Measurements from ENCODE around the gene RAD21L1. TPM values are rescaled to one million over a fixed set of nuclear protein-coding genes. Genes with fewer than 3 reads are reported as not detected.

The RAD21L1 gene
- total and polyA plus RNA-seq, 4 donors, result not detected

DNA sequence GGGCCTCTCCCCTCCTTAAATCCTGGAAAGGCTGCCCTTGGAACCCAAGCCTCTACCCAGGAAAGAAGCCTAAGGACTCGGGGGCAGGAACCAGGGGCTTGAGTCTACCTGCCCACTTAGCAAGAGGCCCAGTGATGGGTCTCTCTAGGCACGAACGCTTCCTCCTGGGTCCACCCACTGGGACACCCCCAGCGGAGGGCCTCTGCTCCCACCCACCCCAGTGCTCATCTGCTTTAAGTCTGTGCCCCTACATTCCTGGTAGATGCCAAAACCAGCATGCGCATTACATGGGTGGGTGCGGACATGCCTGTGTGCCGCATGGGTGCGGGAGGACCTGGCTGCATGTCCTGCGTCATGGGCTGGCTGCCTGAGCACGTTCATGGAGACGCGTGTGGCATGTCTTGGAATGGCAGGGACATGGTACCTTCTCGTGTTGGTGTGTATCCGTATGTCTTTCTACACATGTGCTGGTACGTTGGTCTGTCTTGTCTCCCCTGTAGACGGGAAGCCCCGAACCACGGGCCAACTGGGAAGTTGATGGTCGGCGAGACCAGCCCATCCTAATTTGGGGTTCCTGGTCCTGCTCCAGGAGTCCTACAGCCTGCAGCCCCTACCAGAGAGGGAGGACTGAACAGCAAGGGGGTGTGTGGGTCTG, 69.6 kb downstream of the RAD21L1 start:
- WGBS, result 96% methylated on average over 20 of the region's 20 CpGs
- DNase-seq (ENCODE audit: low spot score), result no peak
- TF ChIP-seq JUND (IDR thresholded peaks at IDR 0.05), result no peak
- no peak for TF ChIP-seq GABPA (IDR thresholded peaks at IDR 0.05 in 1 of 2, conservative IDR thresholded peaks at IDR 0.05 in 1 of 2)
- no peak for TF ChIP-seq SP1 (IDR thresholded peaks at IDR 0.05)
- no peak for TF ChIP-seq RAD21 (IDR thresholded peaks at IDR 0.05)
- no peak for TF ChIP-seq FOXA1 (IDR thresholded peaks at IDR 0.05)
- no peak for TF ChIP-seq HNF4A (conservative IDR thresholded peaks at IDR 0.05)
- TF ChIP-seq HNF4G (IDR thresholded peaks at IDR 0.05), result no peak
- TF ChIP-seq TAF1 (conservative IDR thresholded peaks at IDR 0.05), result no peak
- no peak for TF ChIP-seq NR2F2 (IDR thresholded peaks at IDR 0.05)
- TF ChIP-seq FOXA2 (IDR thresholded peaks at IDR 0.05), result no peak
- no peak for TF ChIP-seq ZBTB33 (IDR thresholded peaks at IDR 0.05)
- TF ChIP-seq, protein P1, sequence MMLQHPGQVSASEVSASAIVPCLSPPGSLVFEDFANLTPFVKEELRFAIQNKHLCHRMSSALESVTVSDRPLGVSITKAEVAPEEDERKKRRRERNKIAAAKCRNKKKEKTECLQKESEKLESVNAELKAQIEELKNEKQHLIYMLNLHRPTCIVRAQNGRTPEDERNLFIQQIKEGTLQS (IDR thresholded peaks at IDR 0.05), result no peak
- TF ChIP-seq, protein P2, sequence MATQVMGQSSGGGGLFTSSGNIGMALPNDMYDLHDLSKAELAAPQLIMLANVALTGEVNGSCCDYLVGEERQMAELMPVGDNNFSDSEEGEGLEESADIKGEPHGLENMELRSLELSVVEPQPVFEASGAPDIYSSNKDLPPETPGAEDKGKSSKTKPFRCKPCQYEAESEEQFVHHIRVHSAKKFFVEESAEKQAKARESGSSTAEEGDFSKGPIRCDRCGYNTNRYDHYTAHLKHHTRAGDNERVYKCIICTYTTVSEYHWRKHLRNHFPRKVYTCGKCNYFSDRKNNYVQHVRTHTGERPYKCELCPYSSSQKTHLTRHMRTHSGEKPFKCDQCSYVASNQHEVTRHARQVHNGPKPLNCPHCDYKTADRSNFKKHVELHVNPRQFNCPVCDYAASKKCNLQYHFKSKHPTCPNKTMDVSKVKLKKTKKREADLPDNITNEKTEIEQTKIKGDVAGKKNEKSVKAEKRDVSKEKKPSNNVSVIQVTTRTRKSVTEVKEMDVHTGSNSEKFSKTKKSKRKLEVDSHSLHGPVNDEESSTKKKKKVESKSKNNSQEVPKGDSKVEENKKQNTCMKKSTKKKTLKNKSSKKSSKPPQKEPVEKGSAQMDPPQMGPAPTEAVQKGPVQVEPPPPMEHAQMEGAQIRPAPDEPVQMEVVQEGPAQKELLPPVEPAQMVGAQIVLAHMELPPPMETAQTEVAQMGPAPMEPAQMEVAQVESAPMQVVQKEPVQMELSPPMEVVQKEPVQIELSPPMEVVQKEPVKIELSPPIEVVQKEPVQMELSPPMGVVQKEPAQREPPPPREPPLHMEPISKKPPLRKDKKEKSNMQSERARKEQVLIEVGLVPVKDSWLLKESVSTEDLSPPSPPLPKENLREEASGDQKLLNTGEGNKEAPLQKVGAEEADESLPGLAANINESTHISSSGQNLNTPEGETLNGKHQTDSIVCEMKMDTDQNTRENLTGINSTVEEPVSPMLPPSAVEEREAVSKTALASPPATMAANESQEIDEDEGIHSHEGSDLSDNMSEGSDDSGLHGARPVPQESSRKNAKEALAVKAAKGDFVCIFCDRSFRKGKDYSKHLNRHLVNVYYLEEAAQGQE (IDR thresholded peaks at IDR 0.05), result no peak
- TF ChIP-seq, protein P3, sequence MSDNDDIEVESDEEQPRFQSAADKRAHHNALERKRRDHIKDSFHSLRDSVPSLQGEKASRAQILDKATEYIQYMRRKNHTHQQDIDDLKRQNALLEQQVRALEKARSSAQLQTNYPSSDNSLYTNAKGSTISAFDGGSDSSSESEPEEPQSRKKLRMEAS (IDR thresholded peaks at IDR 0.05), result no peak
- no peak for TF ChIP-seq EGR1 (IDR thresholded peaks at IDR 0.05; ENCODE audit: low read depth in 2 of 2)
- TF ChIP-seq YY1 (IDR thresholded peaks at IDR 0.05), result no peak
- Histone ChIP-seq H3K27ac (ENCODE audit: low read depth in 1 of 2, low read length in 2 of 2) (no peak overlapping the region), H3K36me3 (ENCODE audit: control insufficient read depth in 4 of 4, insufficient read depth in 3 of 4, low read depth in 1 of 4, low read length in 3 of 4) (no peaks in the 10 kb centered on the region), H3K9me3 (ENCODE audit: control insufficient read depth in 4 of 4, low read length in 3 of 4) (no peaks in the 10 kb centered on the region), H3K4me1 (ENCODE audit: control insufficient read depth in 4 of 4, insufficient read depth in 4 of 4, low read length in 3 of 4) (no peaks in the 10 kb centered on the region), H3K4me3 (ENCODE audit: low read depth in 1 of 3, low read length in 3 of 3) (no peak overlapping the region), H3K27me3 (ENCODE audit: control insufficient read depth in 4 of 4, insufficient read depth in 4 of 4, low read length in 3 of 4) (no peaks in the 10 kb centered on the region), H3K9ac (ENCODE audit: low read depth in 1 of 2, low read length in 2 of 2) (no peak overlapping the region)

GRCh38 chr20:1296117-1296610, 70.3 kb downstream of the RAD21L1 start:
- no peaks in the 10 kb centered on the region for H3K9me3 ChIP-seq (ENCODE audit: control insufficient read depth in 4 of 4, low read length in 3 of 4)
- 92% methylated on average over 20 of the region's 20 CpGs for WGBS
- no peak for DNase-seq (ENCODE audit: low spot score)
- TF ChIP-seq EGR1 (IDR thresholded peaks at IDR 0.05; ENCODE audit: low read depth in 2 of 2), result no peak
- TF ChIP-seq HNF4A (conservative IDR thresholded peaks at IDR 0.05), result no peak
- no peak for TF ChIP-seq FOXA1 (IDR thresholded peaks at IDR 0.05)
- no peak for TF ChIP-seq YY1 (IDR thresholded peaks at IDR 0.05)
- no peak for TF ChIP-seq NR2F2 (IDR thresholded peaks at IDR 0.05)
- TF ChIP-seq RXRA (IDR thresholded peaks at IDR 0.05), result no peak
- no peak for TF ChIP-seq CTCF (IDR thresholded peaks at IDR 0.05; ENCODE audit: low read depth, low read length, missing input control)
- no peak for TF ChIP-seq SP1 (IDR thresholded peaks at IDR 0.05)
- TF ChIP-seq, protein P3 (IDR thresholded peaks at IDR 0.05), result no peak
- no peak for TF ChIP-seq FOXA2 (IDR thresholded peaks at IDR 0.05)
- no peak for TF ChIP-seq GABPA (IDR thresholded peaks at IDR 0.05 in 1 of 2, conservative IDR thresholded peaks at IDR 0.05 in 1 of 2)
- TF ChIP-seq ZBTB33 (IDR thresholded peaks at IDR 0.05), result no peak
- TF ChIP-seq RAD21 (IDR thresholded peaks at IDR 0.05), result no peak

More at GRCh38 chr20:1296117-1296610, 70.3 kb downstream of the RAD21L1 start:
- Histone ChIP-seq H3K9ac (ENCODE audit: low read depth in 1 of 2, low read length in 2 of 2) (no peak overlapping the region), H3K4me3 (ENCODE audit: low read depth in 1 of 3, low read length in 3 of 3) (no peak overlapping the region), H3K27me3 (ENCODE audit: control insufficient read depth in 4 of 4, insufficient read depth in 4 of 4, low read length in 3 of 4) (no peaks in the 10 kb centered on the region), H3K4me1 (ENCODE audit: control insufficient read depth in 4 of 4, insufficient read depth in 4 of 4, low read length in 3 of 4) (no peaks in the 10 kb centered on the region), H3K27ac (ENCODE audit: low read depth in 1 of 2, low read length in 2 of 2) (no peak overlapping the region), H3K36me3 (ENCODE audit: control insufficient read depth in 4 of 4, insufficient read depth in 3 of 4, low read depth in 1 of 4, low read length in 3 of 4) (no peaks in the 10 kb centered on the region)

Measured in liver (tissue), 9 donors.